ENCODE data around the gene MARK3.

The MARK3 gene

GRCh38 chr14:103393676-103394626, 8.7 kb downstream of the MARK3 start:
- H3K4me2 ChIP-seq (ENCODE audit: insufficient read depth, low read length), result 0 out of 2 replicates have a peak overlapping the region, but pooled peaks have one; percentile 19
- H4K20me1 ChIP-seq (ENCODE audit: insufficient read depth, low read length), result peaks cover 65% of the 10 kb centered on the region
- no peak for DNase-seq
- no peaks in the 10 kb centered on the region for H3K9me3 ChIP-seq (ENCODE audit: insufficient read depth, low read length, severe bottlenecking)
- H3K27ac ChIP-seq (ENCODE audit: low read length), result no peak overlapping the region
- peak; percentile 73 for TF ChIP-seq CTCF (IDR thresholded peaks at IDR 0.05; ENCODE audit: borderline replicate concordance, extremely low read depth, low read length, poor library complexity, severe bottlenecking)
- no peak for TF ChIP-seq EZH2 (IDR thresholded peaks at IDR 0.05; ENCODE audit: borderline replicate concordance, low read depth, low read length, severe bottlenecking)
- H3K79me2 ChIP-seq (ENCODE audit: insufficient read depth, low read length), result peaks cover 97% of the 10 kb centered on the region
- ATAC-seq (ENCODE audit: insufficient read depth, low read depth), result 0 out of 3 replicates have a peak, but pooled peaks have one; percentile 38
- H3K9ac ChIP-seq (ENCODE audit: low read depth, low read length), result no peak overlapping the region
- no peak overlapping the region for H3K4me3 ChIP-seq (ENCODE audit: low read depth in 1 of 2, low read length in 2 of 2)
- no peaks in the 10 kb centered on the region for H3K36me3 ChIP-seq (ENCODE audit: insufficient read depth, low read length)
- H3K27me3 ChIP-seq (ENCODE audit: insufficient read depth, low read length, poor library complexity), result no peaks in the 10 kb centered on the region
- no peak overlapping the region for H2AFZ ChIP-seq (ENCODE audit: low read depth, low read length)
- H3K4me1 ChIP-seq (ENCODE audit: insufficient read depth, low read length), result peaks cover 17% of the 10 kb centered on the region

GRCh38 chr14:103395244-103395643, 10.0 kb downstream of the MARK3 start:
- H4K20me1 ChIP-seq (ENCODE audit: insufficient read depth, low read length), result peaks cover 72% of the 10 kb centered on the region
- no peak overlapping the region for H3K4me2 ChIP-seq (ENCODE audit: insufficient read depth, low read length)
- no peak for TF ChIP-seq CTCF (IDR thresholded peaks at IDR 0.05; ENCODE audit: borderline replicate concordance, extremely low read depth, low read length, poor library complexity, severe bottlenecking)
- no peak for TF ChIP-seq EZH2 (IDR thresholded peaks at IDR 0.05; ENCODE audit: borderline replicate concordance, low read depth, low read length, severe bottlenecking)
- H3K27ac ChIP-seq (ENCODE audit: low read length), result no peak overlapping the region
- H3K9ac ChIP-seq (ENCODE audit: low read depth, low read length), result no peak overlapping the region
- H3K36me3 ChIP-seq (ENCODE audit: insufficient read depth, low read length), result no peaks in the 10 kb centered on the region
- ATAC-seq (ENCODE audit: insufficient read depth, low read depth) (no peak), DNase-seq (no peak)
- peaks cover 17% of the 10 kb centered on the region for H3K4me1 ChIP-seq (ENCODE audit: insufficient read depth, low read length)
- no peaks in the 10 kb centered on the region for H3K27me3 ChIP-seq (ENCODE audit: insufficient read depth, low read length, poor library complexity)
- H2AFZ ChIP-seq (ENCODE audit: low read depth, low read length), result no peak overlapping the region
- no peak overlapping the region for H3K4me3 ChIP-seq (ENCODE audit: low read depth in 1 of 2, low read length in 2 of 2)
- H3K79me2 ChIP-seq (ENCODE audit: insufficient read depth, low read length), result peaks cover 98% of the 10 kb centered on the region
- H3K9me3 ChIP-seq (ENCODE audit: insufficient read depth, low read length, severe bottlenecking), result no peaks in the 10 kb centered on the region

- Histone ChIP-seq H4K20me1 (ENCODE audit: insufficient read depth, low read length) (peaks cover 71% of the 10 kb centered on the region), H3K27ac (ENCODE audit: low read length) (no peak overlapping the region)
These were observed 11.2 kb downstream of the MARK3 start for GRCh38 chr14:103396463-103396862.

More at GRCh38 chr14:103396463-103396862, 11.2 kb downstream of the MARK3 start:
- Histone ChIP-seq H3K36me3 (ENCODE audit: insufficient read depth, low read length) (no peaks in the 10 kb centered on the region), H3K4me2 (ENCODE audit: insufficient read depth, low read length) (no peak overlapping the region), H3K4me3 (ENCODE audit: low read depth in 1 of 2, low read length in 2 of 2) (no peak overlapping the region), H3K4me1 (ENCODE audit: insufficient read depth, low read length) (peaks cover 16% of the 10 kb centered on the region), H2AFZ (ENCODE audit: low read depth, low read length) (no peak overlapping the region), H3K9ac (ENCODE audit: low read depth, low read length) (no peak overlapping the region), H3K27me3 (ENCODE audit: insufficient read depth, low read length, poor library complexity) (no peaks in the 10 kb centered on the region), H3K79me2 (ENCODE audit: insufficient read depth, low read length) (peaks cover 98% of the 10 kb centered on the region), H3K9me3 (ENCODE audit: insufficient read depth, low read length, severe bottlenecking) (no peaks in the 10 kb centered on the region)
- TF ChIP-seq EZH2 (IDR thresholded peaks at IDR 0.05; ENCODE audit: borderline replicate concordance, low read depth, low read length, severe bottlenecking) (no peak), CTCF (IDR thresholded peaks at IDR 0.05; ENCODE audit: borderline replicate concordance, extremely low read depth, low read length, poor library complexity, severe bottlenecking) (no peak)
- DNase-seq (no peak), ATAC-seq (ENCODE audit: insufficient read depth, low read depth) (no peak)

Data from DND-41 (cell line).